HEK293 (cell line): ENCODE results near the gene LUC7L.
"Not testable (repeated sequence)": the region's sequence is repeated elsewhere in the genome, so short reads cannot be mapped to it uniquely, and the experiment has no call there.

Source experiments
- GLIS2 ChIP-seq: fragments of 450-650 bp; formaldehyde crosslinking; IDR thresholded peaks from 2 replicates; pipeline ENCODE4 v1.5.1; 2016; ENCODE audit warnings: missing biosample characterization, missing genetic modification characterization
- ZBTB44 ChIP-seq: fragments of 450-650 bp; IDR thresholded peaks from 2 replicates; pipeline ENCODE4 v1.5.1; 2018; ENCODE audit warnings: missing biosample characterization, mild to moderate bottlenecking, missing genetic modification characterization
- ZNF19 ChIP-seq: fragments of 450-650 bp; formaldehyde crosslinking; IDR thresholded peaks from 2 replicates; pipeline ENCODE4; 2016; ENCODE audit warnings: missing biosample characterization, missing genetic modification characterization, low read depth
- ZNF274 ChIP-seq, 2 experiments: fragments of 200-500 bp in 1 of 2; fragments of 450-650 bp in 1 of 2; sonication (Bioruptor generic) in 1 of 2; formaldehyde crosslinking in 1 of 2; IDR thresholded peaks; 2 replicates each; pipeline versions ENCODE4 v1.5.1 to v1.6.1; 2014 to 2016; ENCODE audit warnings: borderline replicate concordance in 1 of 2, inconsistent platforms in 1 of 2, low read length in 1 of 2, missing biosample characterization in 1 of 2, missing genetic modification characterization in 1 of 2
- ZNF391 ChIP-seq: fragments of 450-650 bp; formaldehyde crosslinking; IDR thresholded peaks from 2 replicates; pipeline ENCODE4 v1.5.1; 2016; ENCODE audit warnings: low read depth, missing biosample characterization, missing genetic modification characterization, borderline replicate concordance
- TF ChIP-seq, protein P1 (sequence below): fragments of 450-650 bp; formaldehyde crosslinking; IDR thresholded peaks from 2 replicates; pipeline ENCODE4 v1.5.1; 2016; ENCODE audit warnings: missing biosample characterization, missing genetic modification characterization, borderline replicate concordance
- TF ChIP-seq, protein P2 (sequence below): fragments of 450-650 bp; formaldehyde crosslinking; IDR thresholded peaks from 2 replicates; pipeline ENCODE4 v1.5.1; 2016; ENCODE audit warnings: missing biosample characterization, missing genetic modification characterization

GRCh38 chr16:258091-258490 is 28.8 kb upstream of the LUC7L start:
- not testable (repeated sequence) for TF ChIP-seq ZNF391; ZNF274 (IDR thresholded peaks at IDR 0.05; ENCODE audit: low read length); ZNF274 (tag by site-specific recombination; IDR thresholded peaks at IDR 0.05; ENCODE audit: borderline replicate concordance); GLIS2 (tag by site-specific recombination); ZBTB44 (tag by site-specific recombination); ZNF19 (tag by site-specific recombination)
- TF ChIP-seq, protein P1, sequence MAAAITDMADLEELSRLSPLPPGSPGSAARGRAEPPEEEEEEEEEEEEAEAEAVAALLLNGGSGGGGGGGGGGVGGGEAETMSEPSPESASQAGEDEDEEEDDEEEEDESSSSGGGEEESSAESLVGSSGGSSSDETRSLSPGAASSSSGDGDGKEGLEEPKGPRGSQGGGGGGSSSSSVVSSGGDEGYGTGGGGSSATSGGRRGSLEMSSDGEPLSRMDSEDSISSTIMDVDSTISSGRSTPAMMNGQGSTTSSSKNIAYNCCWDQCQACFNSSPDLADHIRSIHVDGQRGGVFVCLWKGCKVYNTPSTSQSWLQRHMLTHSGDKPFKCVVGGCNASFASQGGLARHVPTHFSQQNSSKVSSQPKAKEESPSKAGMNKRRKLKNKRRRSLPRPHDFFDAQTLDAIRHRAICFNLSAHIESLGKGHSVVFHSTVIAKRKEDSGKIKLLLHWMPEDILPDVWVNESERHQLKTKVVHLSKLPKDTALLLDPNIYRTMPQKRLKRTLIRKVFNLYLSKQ (tag by site-specific recombination): not testable (repeated sequence)
- TF ChIP-seq, protein P2, sequence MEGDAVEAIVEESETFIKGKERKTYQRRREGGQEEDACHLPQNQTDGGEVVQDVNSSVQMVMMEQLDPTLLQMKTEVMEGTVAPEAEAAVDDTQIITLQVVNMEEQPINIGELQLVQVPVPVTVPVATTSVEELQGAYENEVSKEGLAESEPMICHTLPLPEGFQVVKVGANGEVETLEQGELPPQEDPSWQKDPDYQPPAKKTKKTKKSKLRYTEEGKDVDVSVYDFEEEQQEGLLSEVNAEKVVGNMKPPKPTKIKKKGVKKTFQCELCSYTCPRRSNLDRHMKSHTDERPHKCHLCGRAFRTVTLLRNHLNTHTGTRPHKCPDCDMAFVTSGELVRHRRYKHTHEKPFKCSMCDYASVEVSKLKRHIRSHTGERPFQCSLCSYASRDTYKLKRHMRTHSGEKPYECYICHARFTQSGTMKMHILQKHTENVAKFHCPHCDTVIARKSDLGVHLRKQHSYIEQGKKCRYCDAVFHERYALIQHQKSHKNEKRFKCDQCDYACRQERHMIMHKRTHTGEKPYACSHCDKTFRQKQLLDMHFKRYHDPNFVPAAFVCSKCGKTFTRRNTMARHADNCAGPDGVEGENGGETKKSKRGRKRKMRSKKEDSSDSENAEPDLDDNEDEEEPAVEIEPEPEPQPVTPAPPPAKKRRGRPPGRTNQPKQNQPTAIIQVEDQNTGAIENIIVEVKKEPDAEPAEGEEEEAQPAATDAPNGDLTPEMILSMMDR (tag by site-specific recombination): not testable (repeated sequence)
